ENCODE results near the gene KRT13. TPM values are rescaled to one million over a fixed set of nuclear protein-coding genes. Genes with fewer than 3 reads are reported as not detected.

The KRT13 gene
- total RNA-seq, 1 experiment from 2014 or later, result 1.4 TPM

DNA sequence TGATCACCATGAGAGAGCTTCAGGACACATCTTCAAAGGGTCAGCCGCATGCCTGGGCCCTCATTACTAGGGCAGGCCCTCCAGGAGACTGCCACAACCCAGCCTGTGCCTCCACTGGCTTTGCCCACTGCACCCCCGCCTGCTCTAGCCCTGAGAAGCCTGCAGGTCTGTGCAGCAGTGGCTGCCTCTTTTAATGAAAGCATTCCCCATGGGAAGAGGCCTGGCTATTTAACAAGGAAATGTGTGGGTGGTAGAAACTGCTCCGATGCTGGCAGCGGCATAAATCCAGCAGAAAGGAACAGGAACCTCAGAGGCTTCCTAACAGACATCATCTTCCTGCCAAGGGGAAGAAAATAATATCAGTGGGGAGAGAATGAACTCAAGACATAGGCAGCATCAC is 37.9 kb downstream of the KRT13 start:
- Histone ChIP-seq H3K27me3 (ENCODE audit: low read length) (no peaks in the 10 kb centered on the region), H3K4me3 (ENCODE audit: low read length) (no peak overlapping the region), H3K4me2 (ENCODE audit: low read length) (no peak overlapping the region), H3K36me3 (ENCODE audit: low read depth, low read length) (no peaks in the 10 kb centered on the region), H4K20me1 (ENCODE audit: low read length) (no peaks in the 10 kb centered on the region), H3K9me2 (replicated peaks; ENCODE audit: low read length) (no peaks in the 10 kb centered on the region), H3F3A (ENCODE audit: low read length, unreplicated experiment) (peaks cover 5% of the 10 kb centered on the region), H3K27ac (ENCODE audit: low read length) (no peak overlapping the region), H2AFZ (ENCODE audit: low read length) (no peak overlapping the region), H3K9me3 (ENCODE audit: low read length) (no peaks in the 10 kb centered on the region), H3K4me1 (ENCODE audit: insufficient read depth, low read length) (peaks cover 25% of the 10 kb centered on the region), H3K9ac (ENCODE audit: low read length) (no peak overlapping the region), H3K79me2 (ENCODE audit: low read length) (no peaks in the 10 kb centered on the region)
- intact Hi-C loops (cut with micrococcal nuclease), result no loop called here
- ChIA-PET CTCF (no interaction called here), POLR2A (ENCODE audit: unreplicated experiment) (no interaction called here)
- ATAC-seq (no peak), DNase-seq (no peak)
- no peak for TF ChIP-seq EZH2phosphoT487 (IDR thresholded peaks at IDR 0.05; ENCODE audit: borderline replicate concordance, low read length)
- no peak for TF ChIP-seq EZH2 (IDR thresholded peaks at IDR 0.05; ENCODE audit: low read length, unreplicated experiment)
- TF ChIP-seq, protein P1, sequence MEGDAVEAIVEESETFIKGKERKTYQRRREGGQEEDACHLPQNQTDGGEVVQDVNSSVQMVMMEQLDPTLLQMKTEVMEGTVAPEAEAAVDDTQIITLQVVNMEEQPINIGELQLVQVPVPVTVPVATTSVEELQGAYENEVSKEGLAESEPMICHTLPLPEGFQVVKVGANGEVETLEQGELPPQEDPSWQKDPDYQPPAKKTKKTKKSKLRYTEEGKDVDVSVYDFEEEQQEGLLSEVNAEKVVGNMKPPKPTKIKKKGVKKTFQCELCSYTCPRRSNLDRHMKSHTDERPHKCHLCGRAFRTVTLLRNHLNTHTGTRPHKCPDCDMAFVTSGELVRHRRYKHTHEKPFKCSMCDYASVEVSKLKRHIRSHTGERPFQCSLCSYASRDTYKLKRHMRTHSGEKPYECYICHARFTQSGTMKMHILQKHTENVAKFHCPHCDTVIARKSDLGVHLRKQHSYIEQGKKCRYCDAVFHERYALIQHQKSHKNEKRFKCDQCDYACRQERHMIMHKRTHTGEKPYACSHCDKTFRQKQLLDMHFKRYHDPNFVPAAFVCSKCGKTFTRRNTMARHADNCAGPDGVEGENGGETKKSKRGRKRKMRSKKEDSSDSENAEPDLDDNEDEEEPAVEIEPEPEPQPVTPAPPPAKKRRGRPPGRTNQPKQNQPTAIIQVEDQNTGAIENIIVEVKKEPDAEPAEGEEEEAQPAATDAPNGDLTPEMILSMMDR (conservative IDR thresholded peaks at IDR 0.05; ENCODE audit: low read depth, low read length), result no peak
- BruUV-seq (replicated peaks), result no TSS peak

DNA sequence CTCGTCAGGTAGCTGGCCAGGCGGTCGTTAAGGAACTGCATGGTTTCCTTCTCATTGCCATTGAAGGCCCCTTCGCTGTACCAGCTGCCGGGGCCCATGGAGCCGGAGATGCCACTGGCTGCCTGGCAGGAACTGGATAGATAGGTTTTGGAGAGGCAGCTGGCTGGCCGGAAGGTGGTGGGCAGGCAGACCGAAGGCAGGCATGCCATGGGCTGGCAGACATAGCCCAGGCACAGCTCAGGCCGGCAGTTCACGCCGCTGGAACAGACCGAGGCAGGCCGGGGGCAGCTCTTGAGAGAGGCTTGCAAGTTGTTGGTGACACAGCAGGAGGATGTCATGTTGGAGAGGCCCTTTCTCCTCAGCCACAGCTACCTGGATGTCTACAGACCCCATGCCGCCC is 38.4 kb downstream of the KRT13 start, which contains the start of gene KRT32:
TSS of gene KRT32 (minus strand) at position 399 of the 400 bp plus-strand sequence. CDS start at position 338, 61 bp downstream.
- CTCF ChIA-PET, result no interaction called here

GRCh38 chr17:41464682-41465081 is 40.7 kb downstream of the KRT13 start:
- peaks cover 5% of the 10 kb centered on the region for H3F3A ChIP-seq (ENCODE audit: low read length, unreplicated experiment)
- H3K27ac ChIP-seq (ENCODE audit: low read length), result peak overlapping the region; percentile 85
- no peaks in the 10 kb centered on the region for H3K79me2 ChIP-seq (ENCODE audit: low read length)
- DNase-seq, result peak; percentile 96
- H3K27me3 ChIP-seq (ENCODE audit: low read length), result no peaks in the 10 kb centered on the region
- intact Hi-C loops (cut with micrococcal nuclease), result no loop called here
- no peak overlapping the region for H3K4me3 ChIP-seq (ENCODE audit: low read length)
- no peaks in the 10 kb centered on the region for H3K9me2 ChIP-seq (replicated peaks; ENCODE audit: low read length)
- H4K20me1 ChIP-seq (ENCODE audit: low read length), result no peaks in the 10 kb centered on the region
- ChIA-PET CTCF (no interaction called here), POLR2A (ENCODE audit: unreplicated experiment) (no interaction called here)
- peak overlapping the region; percentile 47 for H3K4me2 ChIP-seq (ENCODE audit: low read length)
- TF ChIP-seq, protein P1 (conservative IDR thresholded peaks at IDR 0.05; ENCODE audit: low read depth, low read length), result no peak
- TF ChIP-seq EZH2 (IDR thresholded peaks at IDR 0.05; ENCODE audit: low read length, unreplicated experiment) (no peak), EZH2phosphoT487 (IDR thresholded peaks at IDR 0.05; ENCODE audit: borderline replicate concordance, low read length) (no peak)
- H3K36me3 ChIP-seq (ENCODE audit: low read depth, low read length), result no peaks in the 10 kb centered on the region
- H3K4me1 ChIP-seq (ENCODE audit: insufficient read depth, low read length), result peaks cover 25% of the 10 kb centered on the region
- H3K9me3 ChIP-seq (ENCODE audit: low read length), result no peaks in the 10 kb centered on the region
- peak; percentile 97 for ATAC-seq
- BruUV-seq (replicated peaks), result no TSS peak
- H3K9ac ChIP-seq (ENCODE audit: low read length), result peak overlapping the region; percentile 20; the same call in 1 of the 2 replicates
- no peak overlapping the region for H2AFZ ChIP-seq (ENCODE audit: low read length)

More for the DNA sequence above, 38.4 kb downstream of the KRT13 start, which contains the start of gene KRT32:
- Histone ChIP-seq H3K9me2 (replicated peaks; ENCODE audit: low read length) (no peaks in the 10 kb centered on the region), H3K4me2 (ENCODE audit: low read length) (no peak within 1 kb of the TSS), H3K9ac (ENCODE audit: low read length) (no peak within 1 kb of the TSS), H3K27ac (ENCODE audit: low read length) (no peak within 1 kb of the TSS), H3K9me3 (ENCODE audit: low read length) (no peaks in the 10 kb centered on the region), H3K36me3 (ENCODE audit: low read depth, low read length) (no peaks in the 10 kb centered on the region), H3F3A (ENCODE audit: low read length, unreplicated experiment) (peaks cover 5% of the 10 kb centered on the region), H3K79me2 (ENCODE audit: low read length) (no peaks in the 10 kb centered on the region), H3K4me1 (ENCODE audit: insufficient read depth, low read length) (peaks cover 25% of the 10 kb centered on the region), H2AFZ (ENCODE audit: low read length) (no peak within 1 kb of the TSS), H3K4me3 (ENCODE audit: low read length) (no peak within 1 kb of the TSS), H4K20me1 (ENCODE audit: low read length) (no peaks in the 10 kb centered on the region), H3K27me3 (ENCODE audit: low read length) (no peaks in the 10 kb centered on the region)
- intact Hi-C loops (cut with micrococcal nuclease), result no loop called here
- BruUV-seq (replicated peaks), result no TSS peak
- no peak for ATAC-seq
- no peak for DNase-seq
- POLR2A ChIA-PET (ENCODE audit: unreplicated experiment), result no interaction called here
- TF ChIP-seq EZH2 (IDR thresholded peaks at IDR 0.05; ENCODE audit: low read length, unreplicated experiment), result no peak
- TF ChIP-seq, protein P1 (conservative IDR thresholded peaks at IDR 0.05; ENCODE audit: low read depth, low read length), result no peak
- no peak for TF ChIP-seq EZH2phosphoT487 (IDR thresholded peaks at IDR 0.05; ENCODE audit: borderline replicate concordance, low read length)

All from PC-3 (cell line).